Kidney (tissue), 14 donors: ENCODE results near the gene C22orf15. TPM values are rescaled to one million over a fixed set of nuclear protein-coding genes. Genes with fewer than 3 reads are reported as not detected.

ENCODE experiments used
- DNase-seq, 5 donors: peaks; one replicate each; pipeline ENCODE4 v3.0.0-alpha.2; 2013 to 2020
- FAIRE-seq: peaks from 2 replicates; lab custom pipeline; 2012; peaks lifted over from hg19 to GRCh38; lab: Jason Lieb, UNC
- H3K27ac ChIP-seq, 2 donors: one replicate each; pipeline ENCODE4 v1.7.0; 2013; ENCODE audit warnings: low read depth in 2 of 2, low read length in 2 of 2, inconsistent platforms in 1 of 2
- H3K27me3 ChIP-seq: one replicate; pipeline ENCODE4 v1.7.1; 2013; ENCODE audit warnings: low read length, inconsistent platforms; ENCODE audit not compliant: control insufficient read depth, insufficient read depth
- H3K36me3 ChIP-seq, 3 donors: one replicate each; pipeline versions ENCODE4 v1.7.0 to v1.7.1; 2013; ENCODE audit warnings: low read length in 3 of 3, control low read depth in 1 of 3, inconsistent platforms in 1 of 3; ENCODE audit not compliant: insufficient read depth in 3 of 3, control insufficient read depth in 2 of 3
- H3K4me1 ChIP-seq, 3 donors: one replicate each; pipeline versions ENCODE4 v1.7.0 to v1.7.1; 2013; ENCODE audit warnings: low read length in 3 of 3, inconsistent platforms in 1 of 3, low read depth in 1 of 3; ENCODE audit not compliant: control insufficient read depth in 2 of 3, insufficient read depth in 2 of 3
- H3K4me3 ChIP-seq, 3 donors: one replicate each; pipeline versions ENCODE4 v1.7.0 to v1.8.1; 2013; ENCODE audit warnings: low read length in 3 of 3, control low read depth in 1 of 3, inconsistent platforms in 1 of 3
- H3K9ac ChIP-seq, 3 donors: one replicate each; pipeline versions ENCODE4 v1.7.0 to v1.7.1; 2013; ENCODE audit warnings: low read length in 3 of 3, control low read depth in 1 of 3, inconsistent platforms in 1 of 3
- H3K9me3 ChIP-seq, 3 donors: one replicate each; pipeline versions ENCODE4 v1.7.0 to v1.7.1; 2013; ENCODE audit warnings: low read length in 3 of 3, control low read depth in 1 of 3, inconsistent platforms in 1 of 3; ENCODE audit not compliant: control insufficient read depth in 2 of 3, insufficient read depth in 1 of 3
- intact Hi-C: fragments of 100-400 bp; cut with DNase I; formaldehyde crosslinking; loops from one replicate; pipeline ENCODE4 v1.11.1; 2022
- polyA plus RNA-seq: library from polyadenylated mRNA; stranded (reverse); fragments of 350-450 nt; fragmentation: Illumina TruSeq; extraction: RNeasy Lipid Tissue Mini Kit (QIAGEN cat#74804); gene quantifications from one replicate; pipeline ENCODE4 v1.2.3, GENCODE V29; 2014; ENCODE audit warnings: low read depth, low replicate concordance; ENCODE audit not compliant: insufficient read depth
- total RNA-seq: library from RNA; stranded (reverse); fragmentation: NEBNext Ultra II Directional; extraction: Animal tissue kit (Norgen Biotek cat#: 25700); gene quantifications from one replicate; pipeline ENCODE4 v1.2.1, GENCODE V29; 2021
- TF ChIP-seq, protein P1 (sequence below): IDR thresholded peaks from 3 replicates; pipeline ENCODE4 v1.5.1; 2012; ENCODE audit warnings: mild to moderate bottlenecking, moderate library complexity, borderline replicate concordance; ENCODE audit not compliant: insufficient read depth; ENCODE audit errors: extremely low read depth
- donor health status: control.
- donor health status: control.
- donor health status: control.
- donor health status: control.
- donor health status: control.
- donor health status: DM: yes; HTN: yes; CAD: no.
- donor health status: Normal renal cell carcinoma (clear cell type).

The C22orf15 gene
- total and polyA plus RNA-seq, 2 donors from 2014 or later, result not detected

DNA sequence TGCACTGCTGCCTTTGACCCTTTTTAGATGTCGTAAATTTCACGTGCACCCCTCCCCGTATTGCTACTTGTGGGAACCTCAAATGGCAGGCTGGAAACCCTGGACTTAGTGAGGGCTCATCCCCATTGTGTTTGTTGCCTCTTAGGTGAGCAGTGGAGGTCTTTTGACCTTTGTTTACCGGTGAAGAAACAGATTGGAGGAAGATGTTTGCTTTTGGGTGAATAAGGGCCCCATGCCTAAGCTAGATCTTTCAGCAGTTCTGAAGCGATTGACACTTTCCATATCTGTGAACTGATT is 24.8 kb downstream of the C22orf15 start:
- FAIRE-seq, result no peak
- no peaks in the 10 kb centered on the region for H3K27me3 ChIP-seq
- H3K27ac ChIP-seq, result peak overlapping the region in 1 of 2 donors; percentile 32
- TF ChIP-seq, protein P1, sequence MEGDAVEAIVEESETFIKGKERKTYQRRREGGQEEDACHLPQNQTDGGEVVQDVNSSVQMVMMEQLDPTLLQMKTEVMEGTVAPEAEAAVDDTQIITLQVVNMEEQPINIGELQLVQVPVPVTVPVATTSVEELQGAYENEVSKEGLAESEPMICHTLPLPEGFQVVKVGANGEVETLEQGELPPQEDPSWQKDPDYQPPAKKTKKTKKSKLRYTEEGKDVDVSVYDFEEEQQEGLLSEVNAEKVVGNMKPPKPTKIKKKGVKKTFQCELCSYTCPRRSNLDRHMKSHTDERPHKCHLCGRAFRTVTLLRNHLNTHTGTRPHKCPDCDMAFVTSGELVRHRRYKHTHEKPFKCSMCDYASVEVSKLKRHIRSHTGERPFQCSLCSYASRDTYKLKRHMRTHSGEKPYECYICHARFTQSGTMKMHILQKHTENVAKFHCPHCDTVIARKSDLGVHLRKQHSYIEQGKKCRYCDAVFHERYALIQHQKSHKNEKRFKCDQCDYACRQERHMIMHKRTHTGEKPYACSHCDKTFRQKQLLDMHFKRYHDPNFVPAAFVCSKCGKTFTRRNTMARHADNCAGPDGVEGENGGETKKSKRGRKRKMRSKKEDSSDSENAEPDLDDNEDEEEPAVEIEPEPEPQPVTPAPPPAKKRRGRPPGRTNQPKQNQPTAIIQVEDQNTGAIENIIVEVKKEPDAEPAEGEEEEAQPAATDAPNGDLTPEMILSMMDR, result no peak
- H3K36me3 ChIP-seq, result peaks cover 0 to 8% (median 0%) of the 10 kb centered on the region in 3 donors
- DNase-seq, result no peak
- H3K9ac ChIP-seq, result peak overlapping the region; percentile 21 to 88 (median 61)
- intact Hi-C loops, result no loop called here
- peak overlapping the region; percentile 75 to 97 (median 79) for H3K4me3 ChIP-seq
- H3K4me1 ChIP-seq, result peaks cover 0 to 29% (median 24%) of the 10 kb centered on the region in 3 donors
- no peaks in the 10 kb centered on the region for H3K9me3 ChIP-seq

DNA sequence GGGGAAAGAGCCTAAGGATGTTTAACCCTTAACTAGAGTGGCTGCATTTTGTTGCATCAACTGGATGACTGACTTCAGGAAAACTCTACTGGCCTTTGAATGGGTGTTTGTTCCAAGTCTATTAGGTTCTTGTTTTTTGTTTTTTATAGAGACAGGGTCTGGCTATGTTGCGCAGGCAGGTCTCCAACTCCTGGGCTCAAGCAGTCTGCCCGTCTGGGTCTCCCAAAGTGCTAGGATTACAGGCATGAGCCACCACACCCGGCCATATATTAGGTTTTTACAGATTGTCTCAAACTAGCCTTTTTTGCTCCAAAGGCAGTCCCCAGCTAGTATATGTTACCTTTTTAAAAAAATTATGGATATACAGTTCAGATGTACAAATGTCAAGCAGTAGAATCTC is 25.1 kb downstream of the C22orf15 start:
- intact Hi-C loops, result no loop called here
- Histone ChIP-seq H3K27me3 (no peaks in the 10 kb centered on the region), H3K36me3 (peaks cover 0 to 8% (median 0%) of the 10 kb centered on the region in 3 donors), H3K9ac (peak overlapping the region in 2 of 3 donors; percentile 61 to 88), H3K4me1 (peaks cover 0 to 26% (median 20%) of the 10 kb centered on the region in 3 donors), H3K27ac (no peak overlapping the region), H3K4me3 (peak overlapping the region; percentile 75 to 97 (median 79)), H3K9me3 (no peaks in the 10 kb centered on the region)
- TF ChIP-seq, protein P1, result no peak
- DNase-seq (peak in 1 of 5 donors; percentile 36), FAIRE-seq (no peak)

DNA sequence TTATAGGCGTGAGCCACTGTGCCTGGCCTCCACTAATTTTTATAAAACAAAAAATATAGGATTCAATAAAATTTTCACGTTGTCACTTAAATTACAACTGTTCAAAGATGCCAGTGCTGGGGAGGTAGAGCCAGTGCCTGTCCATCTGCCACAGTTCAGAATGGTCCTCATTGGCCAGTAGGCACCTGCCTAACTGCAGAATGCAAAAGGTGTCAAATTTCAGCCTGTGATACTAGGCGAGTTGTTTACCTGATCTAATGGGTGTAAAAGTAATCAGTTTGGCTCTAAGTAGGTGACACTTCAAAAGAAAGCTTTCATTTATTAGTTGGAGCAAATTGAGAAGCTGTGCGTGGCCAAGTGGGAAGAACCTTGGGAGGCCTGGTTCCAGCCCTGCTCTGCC is 26.3 kb downstream of the C22orf15 start:
- Histone ChIP-seq H3K36me3 (peaks cover 0 to 8% (median 4%) of the 10 kb centered on the region in 3 donors), H3K9ac (peak overlapping the region in 1 of 3 donors; percentile 47), H3K4me3 (no peak overlapping the region), H3K4me1 (peaks cover 0 to 19% (median 10%) of the 10 kb centered on the region in 3 donors), H3K27me3 (no peaks in the 10 kb centered on the region), H3K9me3 (no peaks in the 10 kb centered on the region), H3K27ac (no peak overlapping the region)
- DNase-seq (peak in 2 of 5 donors; percentile 8 to 18), FAIRE-seq (no peak)
- intact Hi-C loops, result no loop called here
- TF ChIP-seq, protein P1, result no peak

DNA sequence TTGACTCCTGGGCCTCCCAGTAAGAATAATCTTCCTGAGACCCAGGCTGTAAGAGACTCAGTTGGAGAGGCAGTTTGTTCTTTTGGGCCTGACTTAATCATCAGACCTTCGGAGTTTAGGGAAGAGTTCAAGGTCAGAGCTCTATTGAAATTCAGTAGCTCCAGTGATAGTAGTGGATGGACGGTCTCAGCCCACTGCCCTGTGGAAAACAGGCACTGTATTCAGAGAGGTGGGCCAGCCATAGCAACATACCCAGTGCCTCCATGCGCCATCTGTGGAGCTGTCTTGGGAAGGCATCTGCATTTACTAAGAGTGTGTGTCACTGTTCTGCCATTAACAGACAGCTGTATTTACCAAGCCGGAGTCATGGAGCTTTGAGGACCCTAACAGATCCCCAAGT is 26.8 kb downstream of the C22orf15 start:
- Histone ChIP-seq H3K4me3 (no peak overlapping the region), H3K27ac (no peak overlapping the region), H3K36me3 (peaks cover 0 to 8% (median 4%) of the 10 kb centered on the region in 3 donors), H3K4me1 (peaks cover 0 to 19% (median 10%) of the 10 kb centered on the region in 3 donors), H3K9ac (no peak overlapping the region), H3K9me3 (no peaks in the 10 kb centered on the region), H3K27me3 (no peaks in the 10 kb centered on the region)
- FAIRE-seq (no peak), DNase-seq (peak in 2 of 5 donors; percentile 13 to 36)
- TF ChIP-seq, protein P1, result no peak
- intact Hi-C loops, result no loop called here
